Kidney epithelial cell (primary cell): ENCODE data around the gene SHISA6. TPM values are rescaled to one million over a fixed set of nuclear protein-coding genes. Genes with fewer than 3 reads are reported as not detected.

ENCODE experiments used
- DNase-seq: peaks from one replicate; pipeline ENCODE4 v3.0.0-alpha.2; 2010; ENCODE audit warnings: low read depth
- H3K27me3 ChIP-seq: 2 replicates; pipeline ENCODE4 v1.6.0; 2011; ENCODE audit warnings: low read length; ENCODE audit not compliant: control insufficient read depth, insufficient read depth
- H3K36me3 ChIP-seq: 2 replicates; pipeline ENCODE4 v1.5.1; 2011; ENCODE audit warnings: low read length; ENCODE audit not compliant: control insufficient read depth, insufficient read depth
- H3K4me3 ChIP-seq: 2 replicates; pipeline ENCODE4 v1.5.1; 2011; ENCODE audit warnings: low read depth, mild to moderate bottlenecking, control low read depth, low read length
- total RNA-seq: library from RNA; depleted of rRNA; stranded (reverse); fragments of >200 nt; gene quantifications from 2 replicates; pipeline ENCODE4 v1.2.3, GENCODE V29; 2015
- TF ChIP-seq, protein P1 (sequence below): IDR thresholded peaks from 2 replicates; pipeline ENCODE4 v1.5.1; 2011; ENCODE audit warnings: mild to moderate bottlenecking, moderate library complexity, low read length, control low read depth, inconsistent platforms; ENCODE audit not compliant: insufficient read depth, poor library complexity, severe bottlenecking

Gene SHISA6
- total RNA-seq, 1 donor from 2014 or later: 0.71 TPM

DNA sequence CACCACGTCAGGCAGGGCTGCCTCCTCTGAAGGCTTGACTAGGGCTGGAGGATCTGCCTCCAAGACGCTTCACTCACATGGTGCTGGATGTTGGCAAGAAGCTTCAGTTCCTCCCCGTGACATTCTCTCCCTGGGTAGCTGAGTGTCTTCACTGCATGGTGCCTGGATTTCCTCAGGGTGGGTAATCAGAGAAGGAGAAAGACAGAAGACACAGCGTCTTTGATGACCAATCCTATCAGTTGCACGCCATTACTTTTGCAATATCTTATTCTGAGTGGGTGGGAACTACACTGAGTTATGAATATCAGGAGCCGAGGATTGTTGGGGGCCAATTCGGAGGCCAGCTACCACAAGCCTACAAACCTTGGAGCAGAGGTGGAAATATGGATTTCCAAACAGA is 139.7 kb downstream of the SHISA6 start:
- no peaks in the 10 kb centered on the region for H3K27me3 ChIP-seq
- H3K4me3 ChIP-seq: no peak overlapping the region
- TF ChIP-seq, protein P1, sequence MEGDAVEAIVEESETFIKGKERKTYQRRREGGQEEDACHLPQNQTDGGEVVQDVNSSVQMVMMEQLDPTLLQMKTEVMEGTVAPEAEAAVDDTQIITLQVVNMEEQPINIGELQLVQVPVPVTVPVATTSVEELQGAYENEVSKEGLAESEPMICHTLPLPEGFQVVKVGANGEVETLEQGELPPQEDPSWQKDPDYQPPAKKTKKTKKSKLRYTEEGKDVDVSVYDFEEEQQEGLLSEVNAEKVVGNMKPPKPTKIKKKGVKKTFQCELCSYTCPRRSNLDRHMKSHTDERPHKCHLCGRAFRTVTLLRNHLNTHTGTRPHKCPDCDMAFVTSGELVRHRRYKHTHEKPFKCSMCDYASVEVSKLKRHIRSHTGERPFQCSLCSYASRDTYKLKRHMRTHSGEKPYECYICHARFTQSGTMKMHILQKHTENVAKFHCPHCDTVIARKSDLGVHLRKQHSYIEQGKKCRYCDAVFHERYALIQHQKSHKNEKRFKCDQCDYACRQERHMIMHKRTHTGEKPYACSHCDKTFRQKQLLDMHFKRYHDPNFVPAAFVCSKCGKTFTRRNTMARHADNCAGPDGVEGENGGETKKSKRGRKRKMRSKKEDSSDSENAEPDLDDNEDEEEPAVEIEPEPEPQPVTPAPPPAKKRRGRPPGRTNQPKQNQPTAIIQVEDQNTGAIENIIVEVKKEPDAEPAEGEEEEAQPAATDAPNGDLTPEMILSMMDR: no peak
- no peak for DNase-seq
- H3K36me3 ChIP-seq: no peaks in the 10 kb centered on the region

DNA sequence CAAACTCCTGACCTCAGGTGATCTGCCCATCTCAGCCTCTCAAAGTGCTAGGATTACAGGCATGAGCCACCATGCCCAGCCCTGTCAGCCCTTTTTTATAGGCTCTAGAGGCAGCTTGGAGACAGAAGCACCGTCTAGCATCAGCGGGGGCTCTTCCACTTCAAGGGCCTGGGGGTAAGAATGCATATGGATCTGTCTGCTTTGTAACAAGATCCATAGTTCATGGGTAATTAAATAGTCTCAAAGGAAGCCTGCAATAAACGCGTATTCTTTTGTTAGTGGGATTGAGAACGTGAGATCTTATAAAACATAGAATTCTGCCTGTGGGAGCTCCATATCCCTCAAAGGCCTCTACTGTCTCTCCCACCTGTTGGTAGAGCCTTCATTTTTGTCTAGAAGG is 142.1 kb downstream of the SHISA6 start:
- no peak for DNase-seq
- Histone ChIP-seq H3K27me3 (no peaks in the 10 kb centered on the region), H3K4me3 (no peak overlapping the region), H3K36me3 (no peaks in the 10 kb centered on the region)
- TF ChIP-seq, protein P1: no peak

DNA sequence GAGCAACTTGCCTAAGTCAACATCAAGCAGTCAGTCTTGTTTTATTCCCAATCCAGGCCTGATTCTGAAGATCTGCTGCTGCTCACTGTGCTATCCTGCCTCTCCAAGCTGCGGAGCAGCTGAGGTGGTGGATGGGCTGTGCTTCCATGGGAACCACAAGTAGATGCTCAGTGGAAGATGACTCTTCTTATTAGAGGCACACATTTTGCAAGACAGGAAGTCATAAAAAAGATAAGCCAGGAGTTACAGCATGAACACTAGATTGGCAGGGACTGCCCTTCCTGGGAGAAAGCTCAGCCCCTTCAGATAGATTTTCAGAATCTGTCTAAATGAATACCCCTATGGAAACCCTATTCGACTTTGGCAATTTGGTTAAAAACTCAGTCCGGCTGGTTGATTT is 143.1 kb downstream of the SHISA6 start:
- Histone ChIP-seq H3K4me3 (no peak overlapping the region), H3K27me3 (no peaks in the 10 kb centered on the region), H3K36me3 (no peaks in the 10 kb centered on the region)
- no peak for DNase-seq
- TF ChIP-seq, protein P1: no peak

DNA sequence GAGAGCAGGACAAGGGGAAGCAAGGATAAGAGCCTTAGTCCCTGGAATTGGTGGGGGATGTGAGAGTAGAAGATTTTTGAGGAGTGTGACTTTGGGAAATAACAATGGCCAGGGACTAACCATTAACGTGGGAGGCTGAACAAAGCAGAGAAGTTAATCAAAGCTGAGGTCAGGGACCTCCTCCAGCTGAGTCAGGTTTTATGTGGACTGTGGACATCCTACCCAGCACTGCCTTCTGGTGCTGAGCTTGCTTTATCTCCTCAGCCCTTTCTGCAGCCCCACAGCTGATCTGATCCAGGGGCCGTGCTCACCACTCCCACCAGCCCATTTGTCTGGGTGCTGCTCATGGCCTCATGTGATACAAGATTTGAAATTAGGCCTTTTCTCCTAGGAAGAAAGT is 146.6 kb downstream of the SHISA6 start:
- TF ChIP-seq, protein P1: no peak
- Histone ChIP-seq H3K36me3 (no peaks in the 10 kb centered on the region), H3K27me3 (no peaks in the 10 kb centered on the region), H3K4me3 (no peak overlapping the region)
- no peak for DNase-seq

DNA sequence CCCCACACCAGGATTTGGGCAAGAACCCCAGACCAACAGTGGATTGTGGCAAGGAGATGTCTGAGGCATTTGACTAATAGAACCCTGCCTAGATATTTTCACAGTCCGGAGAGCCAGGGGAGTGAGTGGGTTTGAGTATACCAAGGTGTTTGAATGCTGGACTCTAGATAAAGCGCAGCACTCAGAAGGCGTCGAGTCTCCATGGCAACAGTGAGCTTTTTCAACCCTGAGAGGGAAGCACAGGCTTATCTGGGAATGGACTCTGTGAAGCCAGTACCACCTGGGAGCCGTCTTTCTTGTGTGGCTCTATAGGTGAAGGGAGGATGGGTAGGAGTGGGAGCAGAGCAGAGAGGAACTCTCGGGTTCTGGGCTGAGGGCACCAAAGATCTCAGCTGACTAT is 147.0 kb downstream of the SHISA6 start:
- Histone ChIP-seq H3K36me3 (no peaks in the 10 kb centered on the region), H3K27me3 (no peaks in the 10 kb centered on the region), H3K4me3 (no peak overlapping the region)
- DNase-seq: no peak
- TF ChIP-seq, protein P1: no peak

DNA sequence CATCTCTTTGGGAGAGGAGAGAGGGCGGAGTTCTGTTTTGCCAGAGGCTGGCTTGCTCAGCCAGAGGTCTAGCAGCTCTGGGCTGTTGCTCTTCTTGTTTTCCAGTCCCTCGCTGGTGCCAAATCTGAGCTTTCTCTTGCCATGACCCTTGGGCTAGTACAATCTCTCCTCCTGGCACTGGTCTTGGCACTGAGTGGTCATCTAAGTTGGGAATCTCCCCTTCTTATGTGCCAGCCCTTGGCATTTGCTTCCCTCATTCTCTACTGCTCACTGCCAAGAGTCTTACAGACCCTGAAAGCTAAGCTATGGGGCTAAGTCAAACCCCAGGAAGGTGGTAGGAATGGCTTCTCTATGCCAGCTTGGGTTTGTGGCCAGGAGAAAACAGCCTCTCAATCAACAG is 148.6 kb downstream of the SHISA6 start:
- TF ChIP-seq, protein P1: no peak
- no peaks in the 10 kb centered on the region for H3K27me3 ChIP-seq
- DNase-seq: no peak
- H3K4me3 ChIP-seq: no peak overlapping the region
- H3K36me3 ChIP-seq: no peaks in the 10 kb centered on the region
